Measurements from ENCODE around the gene KCNA10. TPM values are rescaled to one million over a fixed set of nuclear protein-coding genes. Genes with fewer than 3 reads are reported as not detected.

The KCNA10 gene
- total RNA-seq, 1 experiment from 2014 or later = not detected

DNA sequence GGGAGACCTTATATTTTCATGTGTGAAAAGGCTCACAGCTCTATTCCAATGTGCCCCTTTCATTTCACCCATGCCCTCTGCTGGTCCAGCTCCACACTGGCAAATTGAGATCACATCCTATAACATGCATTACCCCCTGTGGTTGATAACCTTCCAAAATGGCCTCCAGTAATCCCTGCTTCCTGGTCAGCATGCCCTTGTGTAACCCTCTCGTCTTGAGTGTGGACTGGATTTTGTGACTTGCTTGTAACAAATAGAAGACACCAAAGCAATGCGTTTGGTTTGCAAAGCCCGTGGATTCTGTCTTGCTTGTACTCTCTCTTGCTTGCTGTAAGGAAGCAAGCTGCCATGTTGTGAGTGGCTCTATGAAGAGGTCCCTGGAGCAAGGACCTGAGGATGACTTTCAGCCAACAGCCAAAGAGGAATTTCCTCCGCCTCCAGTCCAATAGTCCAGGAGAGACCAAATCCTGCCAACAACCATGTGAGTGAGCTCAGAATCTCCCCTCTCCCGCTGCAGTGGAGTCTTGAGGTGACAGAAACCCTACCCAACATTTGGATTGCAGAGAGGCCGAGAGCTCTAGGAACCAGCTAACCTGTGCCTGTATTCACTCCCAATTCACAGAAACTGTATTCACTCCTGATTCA, 17.4 kb downstream of the KCNA10 start:
- no peaks in the 10 kb centered on the region for H3K9me3 ChIP-seq (ENCODE audit: control insufficient read depth in 1 of 2, insufficient read depth in 1 of 2, low read depth in 1 of 2, low read length in 2 of 2)
- no peaks in the 10 kb centered on the region for H3K9me2 ChIP-seq (ENCODE audit: insufficient read depth)
- POLR2A ChIA-PET = no interaction called here
- CTCF ChIA-PET = interaction anchor here (1.2 kb wide), 1 partner anchor 294 kb away, joined by 4 read pairs; no protein-coding TSS in a partner anchor
- H3K79me2 ChIP-seq (ENCODE audit: insufficient read depth, low read length) = no peaks in the 10 kb centered on the region
- H3K27ac ChIP-seq (ENCODE audit: low read depth, low read length) = no peak overlapping the region
- H3K4me3 ChIP-seq (replicated peaks in 1 of 2; ENCODE audit: low read depth in 1 of 2, low read length in 2 of 2) = no peak overlapping the region
- RAD21 ChIA-PET (ENCODE audit: low non-redundant PET in 1 of 2, low total read pairs in 2 of 2, uncharacterized antibody in 2 of 2, unreplicated experiment in 2 of 2) = no interaction called here
- no peaks in the 10 kb centered on the region for H3K4me1 ChIP-seq (ENCODE audit: control insufficient read depth in 1 of 2, insufficient read depth in 2 of 2, low read length in 2 of 2)
- H4K20me1 ChIP-seq (ENCODE audit: insufficient read depth) = no peaks in the 10 kb centered on the region
- no peaks in the 10 kb centered on the region for H3K36me3 ChIP-seq (ENCODE audit: control insufficient read depth in 1 of 2, insufficient read depth in 2 of 2, low read length in 2 of 2)
- BruUV-seq (replicated peaks) = no TSS peak
- no peak for TF ChIP-seq CBX3 (IDR thresholded peaks at IDR 0.05; ENCODE audit: low read depth)
- TF ChIP-seq FOSL1 (IDR thresholded peaks at IDR 0.05; ENCODE audit: low read depth) = no peak
- TF ChIP-seq POLR2A (IDR thresholded peaks at IDR 0.05; ENCODE audit: borderline replicate concordance, extremely low read depth, insufficient read depth, insufficient read length) = no peak
- TF ChIP-seq SIN3A (IDR thresholded peaks at IDR 0.05; ENCODE audit: low read depth) = no peak
- no peak for TF ChIP-seq SRF (IDR thresholded peaks at IDR 0.05; ENCODE audit: low read depth)
- TF ChIP-seq, protein P1, sequence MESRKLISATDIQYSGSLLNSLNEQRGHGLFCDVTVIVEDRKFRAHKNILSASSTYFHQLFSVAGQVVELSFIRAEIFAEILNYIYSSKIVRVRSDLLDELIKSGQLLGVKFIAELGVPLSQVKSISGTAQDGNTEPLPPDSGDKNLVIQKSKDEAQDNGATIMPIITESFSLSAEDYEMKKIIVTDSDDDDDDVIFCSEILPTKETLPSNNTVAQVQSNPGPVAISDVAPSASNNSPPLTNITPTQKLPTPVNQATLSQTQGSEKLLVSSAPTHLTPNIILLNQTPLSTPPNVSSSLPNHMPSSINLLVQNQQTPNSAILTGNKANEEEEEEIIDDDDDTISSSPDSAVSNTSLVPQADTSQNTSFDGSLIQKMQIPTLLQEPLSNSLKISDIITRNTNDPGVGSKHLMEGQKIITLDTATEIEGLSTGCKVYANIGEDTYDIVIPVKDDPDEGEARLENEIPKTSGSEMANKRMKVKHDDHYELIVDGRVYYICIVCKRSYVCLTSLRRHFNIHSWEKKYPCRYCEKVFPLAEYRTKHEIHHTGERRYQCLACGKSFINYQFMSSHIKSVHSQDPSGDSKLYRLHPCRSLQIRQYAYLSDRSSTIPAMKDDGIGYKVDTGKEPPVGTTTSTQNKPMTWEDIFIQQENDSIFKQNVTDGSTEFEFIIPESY (IDR thresholded peaks at IDR 0.05; ENCODE audit: extremely low read depth, insufficient replicate concordance, low read length) = no peak
- TF ChIP-seq ZNF274 (IDR thresholded peaks at IDR 0.05; ENCODE audit: low read depth, low read length) = no peak
- no peak for TF ChIP-seq TCF7L2 (IDR thresholded peaks at IDR 0.05; ENCODE audit: borderline replicate concordance, extremely low read depth, insufficient read depth, insufficient read length)
- no peak for TF ChIP-seq SP1 (IDR thresholded peaks at IDR 0.05; ENCODE audit: low read depth)
- TF ChIP-seq JUND (IDR thresholded peaks at IDR 0.05) = no peak
- no peak for TF ChIP-seq CEBPB (IDR thresholded peaks at IDR 0.05; ENCODE audit: low read depth)
- TF ChIP-seq EZH2phosphoT487 (IDR thresholded peaks at IDR 0.05; ENCODE audit: borderline replicate concordance) = no peak
- TF ChIP-seq EGR1 (IDR thresholded peaks at IDR 0.05; ENCODE audit: low read depth) = no peak
- TF ChIP-seq, protein P2, sequence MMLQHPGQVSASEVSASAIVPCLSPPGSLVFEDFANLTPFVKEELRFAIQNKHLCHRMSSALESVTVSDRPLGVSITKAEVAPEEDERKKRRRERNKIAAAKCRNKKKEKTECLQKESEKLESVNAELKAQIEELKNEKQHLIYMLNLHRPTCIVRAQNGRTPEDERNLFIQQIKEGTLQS (IDR thresholded peaks at IDR 0.05) = no peak
- no peak for TF ChIP-seq YY1 (IDR thresholded peaks at IDR 0.05; ENCODE audit: extremely low read depth, insufficient replicate concordance, low read depth, low read length)
- TF ChIP-seq, protein P3, sequence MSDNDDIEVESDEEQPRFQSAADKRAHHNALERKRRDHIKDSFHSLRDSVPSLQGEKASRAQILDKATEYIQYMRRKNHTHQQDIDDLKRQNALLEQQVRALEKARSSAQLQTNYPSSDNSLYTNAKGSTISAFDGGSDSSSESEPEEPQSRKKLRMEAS (IDR thresholded peaks at IDR 0.05) = no peak
- TF ChIP-seq, protein P4, sequence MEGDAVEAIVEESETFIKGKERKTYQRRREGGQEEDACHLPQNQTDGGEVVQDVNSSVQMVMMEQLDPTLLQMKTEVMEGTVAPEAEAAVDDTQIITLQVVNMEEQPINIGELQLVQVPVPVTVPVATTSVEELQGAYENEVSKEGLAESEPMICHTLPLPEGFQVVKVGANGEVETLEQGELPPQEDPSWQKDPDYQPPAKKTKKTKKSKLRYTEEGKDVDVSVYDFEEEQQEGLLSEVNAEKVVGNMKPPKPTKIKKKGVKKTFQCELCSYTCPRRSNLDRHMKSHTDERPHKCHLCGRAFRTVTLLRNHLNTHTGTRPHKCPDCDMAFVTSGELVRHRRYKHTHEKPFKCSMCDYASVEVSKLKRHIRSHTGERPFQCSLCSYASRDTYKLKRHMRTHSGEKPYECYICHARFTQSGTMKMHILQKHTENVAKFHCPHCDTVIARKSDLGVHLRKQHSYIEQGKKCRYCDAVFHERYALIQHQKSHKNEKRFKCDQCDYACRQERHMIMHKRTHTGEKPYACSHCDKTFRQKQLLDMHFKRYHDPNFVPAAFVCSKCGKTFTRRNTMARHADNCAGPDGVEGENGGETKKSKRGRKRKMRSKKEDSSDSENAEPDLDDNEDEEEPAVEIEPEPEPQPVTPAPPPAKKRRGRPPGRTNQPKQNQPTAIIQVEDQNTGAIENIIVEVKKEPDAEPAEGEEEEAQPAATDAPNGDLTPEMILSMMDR (IDR thresholded peaks at IDR 0.05 in 2 of 3, conservative IDR thresholded peaks at IDR 0.05 in 1 of 3; ENCODE audit: borderline replicate concordance in 1 of 3, insufficient read depth in 1 of 3, low read depth in 2 of 3, low read length in 2 of 3) = no peak
- no peak for TF ChIP-seq ZFX (IDR thresholded peaks at IDR 0.05)
- ATAC-seq (no peak), DNase-seq (ENCODE audit: low read depth, low spot score) (no peak)
- no peak overlapping the region for H3K9ac ChIP-seq (ENCODE audit: low read length)
- no peaks in the 10 kb centered on the region for H3K27me3 ChIP-seq (ENCODE audit: insufficient read depth, low read length)
- intact Hi-C loops (cut with micrococcal nuclease) = no loop called here
- H2AFZ ChIP-seq (ENCODE audit: low read depth, low read length, poor library complexity, severe bottlenecking) = peak overlapping the region; percentile 67
- H3K4me2 ChIP-seq (ENCODE audit: low read length) = no peak overlapping the region
